Endothelial cell of umbilical vein (primary cell): ENCODE results near the gene USB1. TPM values are rescaled to one million over a fixed set of nuclear protein-coding genes. Genes with fewer than 3 reads are reported as not detected.

Source experiments
- BruUV-seq: library from RNA; stranded (reverse); fragments of 400-500 nt; replicated peaks from 2 replicates; lab custom pipeline; 2021; lab: Mats Ljungman, UMichigan
- CTCF ChIA-PET: fragments of 300-600, 350-600 bp; sonication (Branson Sonifier 250); formaldehyde crosslinking; loops from one replicate; lab custom pipeline; 2021; ENCODE audit warnings: antibody characterized with exemption, inconsistent platforms; lab: Charles Lee
- POLR2A ChIA-PET: fragments of 300-600, 350-600 bp; sonication (Branson Sonifier 250); formaldehyde crosslinking; loops from one replicate; lab custom pipeline; 2021; ENCODE audit warnings: antibody characterized with exemption, inconsistent platforms; lab: Charles Lee
- DNase-seq: peaks from one replicate; pipeline ENCODE4 v3.0.0-alpha.2; 2011; ENCODE audit warnings: low read depth, low spot score
- FAIRE-seq: peaks from 2 replicates; lab custom pipeline; 2011; peaks lifted over from hg19 to GRCh38; lab: Jason Lieb, UNC
- H2AFZ ChIP-seq: 2 replicates; pipeline ENCODE4 v1.6.0; 2012; ENCODE audit warnings: low read depth, low read length, control low read depth, inconsistent platforms
- H3K27ac ChIP-seq: 2 replicates; pipeline ENCODE4 v1.5.1; 2011; ENCODE audit warnings: low read depth, mild to moderate bottlenecking, control low read depth, low read length, moderate library complexity; ENCODE audit not compliant: insufficient read depth
- H3K27me3 ChIP-seq, 2 experiments: 2 replicates each; pipeline versions ENCODE4 v1.6.0 to v1.6.1; 2011; ENCODE audit warnings: low read length in 2 of 2, mixed read lengths in 1 of 2; ENCODE audit not compliant: control insufficient read depth in 2 of 2, insufficient read depth in 2 of 2
- H3K36me3 ChIP-seq, 2 experiments: 2 replicates in 1 of 2; 3 replicates in 1 of 2; pipeline ENCODE4 v1.5.1; 2011; ENCODE audit warnings: low read length in 2 of 2, mild to moderate bottlenecking in 1 of 2, moderate library complexity in 1 of 2; ENCODE audit not compliant: control insufficient read depth in 2 of 2, insufficient read depth in 2 of 2; ENCODE audit errors: extremely low read depth in 1 of 2
- H3K4me1 ChIP-seq: 3 replicates; pipeline ENCODE4 v1.5.1; 2011; ENCODE audit warnings: mild to moderate bottlenecking, low read length; ENCODE audit not compliant: control insufficient read depth, insufficient read depth; ENCODE audit errors: extremely low read depth
- H3K4me2 ChIP-seq: 2 replicates; pipeline ENCODE4 v1.6.1; 2011; ENCODE audit warnings: low read length, control low read depth, mixed read lengths; ENCODE audit not compliant: insufficient read depth
- H3K4me3 ChIP-seq, 3 experiments: fragments of 200-600 bp in 1 of 3; sonication (generic), shearing (Covaris generic) in 1 of 3; replicated peaks in 1 of 3; 2 replicates each; pipeline ENCODE4 v1.5.1; 2011 to 2016; ENCODE audit warnings: control low read depth in 3 of 3, low read length in 3 of 3, mild to moderate bottlenecking in 2 of 3, inconsistent platforms in 1 of 3, low read depth in 1 of 3, moderate library complexity in 1 of 3; ENCODE audit not compliant: insufficient read depth in 1 of 3
- H3K79me2 ChIP-seq: 2 replicates; pipeline ENCODE4 v1.6.0; 2012; ENCODE audit warnings: low read length, inconsistent platforms; ENCODE audit not compliant: control insufficient read depth, insufficient read depth
- H3K9ac ChIP-seq: replicated peaks from 2 replicates; pipeline ENCODE3; 2011; ENCODE audit warnings: low read length, control low read depth; ENCODE audit not compliant: insufficient read depth; ENCODE audit errors: extremely low read depth
- H3K9me1 ChIP-seq: replicated peaks from 3 replicates; pipeline ENCODE4 v1.6.0; 2011; ENCODE audit warnings: mild to moderate bottlenecking, low read length; ENCODE audit not compliant: control insufficient read depth, insufficient read depth; ENCODE audit errors: extremely low read depth
- H3K9me3 ChIP-seq: replicated peaks from 2 replicates; pipeline ENCODE4 v1.5.1; 2012; ENCODE audit warnings: low read length, inconsistent platforms; ENCODE audit not compliant: control insufficient read depth, insufficient read depth
- H4K20me1 ChIP-seq: replicated peaks from 2 replicates; pipeline ENCODE3; 2011; ENCODE audit warnings: mild to moderate bottlenecking, low read length; ENCODE audit not compliant: control insufficient read depth, insufficient read depth; ENCODE audit errors: extremely low read depth
- EZH2 ChIP-seq: IDR thresholded peaks from 2 replicates; pipeline ENCODE4 v1.6.1; 2012; ENCODE audit warnings: borderline replicate concordance, low read depth, mild to moderate bottlenecking, moderate library complexity, low read length, inconsistent platforms; ENCODE audit not compliant: severe bottlenecking
- FOS ChIP-seq: IDR thresholded peaks from 2 replicates; pipeline ENCODE4 v1.6.1; 2011; ENCODE audit warnings: mild to moderate bottlenecking, low read length, moderate library complexity, borderline replicate concordance; ENCODE audit not compliant: insufficient read depth
- GATA2 ChIP-seq: IDR thresholded peaks from 2 replicates; pipeline ENCODE4 v1.7.0; 2011; ENCODE audit warnings: low read depth, mild to moderate bottlenecking, moderate library complexity, mixed read lengths, low read length; ENCODE audit not compliant: insufficient read length, insufficient read depth
- JUN ChIP-seq: IDR thresholded peaks from 2 replicates; pipeline ENCODE4 v1.6.1; 2011; ENCODE audit warnings: borderline replicate concordance, low read depth; ENCODE audit not compliant: insufficient read length, insufficient read depth
- MYC ChIP-seq: IDR thresholded peaks from one replicate; pipeline ENCODE4 v1.6.1; 2011; ENCODE audit warnings: mild to moderate bottlenecking, low read depth, low read length
- POLR2A ChIP-seq: IDR thresholded peaks from 2 replicates; pipeline ENCODE4 v1.6.1; 2012; ENCODE audit warnings: low read depth, mild to moderate bottlenecking, control low read depth, low read length
- POLR2AphosphoS5 ChIP-seq: IDR thresholded peaks from 2 replicates; pipeline ENCODE4 v1.6.1; 2012; ENCODE audit warnings: low read depth, mild to moderate bottlenecking, control low read depth, low read length, moderate library complexity; ENCODE audit not compliant: insufficient read depth
- dilution Hi-C: fragments of 300-500 bp; cut with MboI; formaldehyde crosslinking; loops from one replicate; pipeline ENCODE4 v1.15.0; 2019; ENCODE audit warnings: low sequenced_read_pairs; ENCODE audit not compliant: extremely low pct_ligation_motif_present
- intact Hi-C: fragments of 100-400 bp; cut with micrococcal nuclease; formaldehyde crosslinking; loops from one replicate; pipeline ENCODE4 v1.10.0; 2022
- polyA plus RNA-seq, 4 experiments: library from polyadenylated mRNA; depleted of rRNA in 3 of 4; stranded (reverse) in 3 of 4; unstranded in 1 of 4; fragments of >200 nt; gene quantifications; 2 replicates each; pipeline versions ENCODE4 v1.2.1 to v1.2.3, GENCODE V29; 2011 to 2012; ENCODE audit warnings: missing spikeins in 1 of 4
- total RNA-seq: library from RNA; stranded (reverse); gene quantifications from 2 replicates; pipeline ENCODE4 v1.2.3, GENCODE V29; 2021
- TF ChIP-seq, protein P1 (sequence below), 2 donors: IDR thresholded peaks; 1 replicate in 1 of 2; 2 replicates in 1 of 2; pipeline ENCODE4 v1.5.1; 2011; ENCODE audit warnings: low read length in 2 of 2, mild to moderate bottlenecking in 2 of 2, moderate library complexity in 2 of 2, control low read depth in 1 of 2, inconsistent platforms in 1 of 2, low read depth in 1 of 2; ENCODE audit not compliant: insufficient read depth in 1 of 2; ENCODE audit errors: extremely low read depth in 1 of 2
- TF ChIP-seq, protein P2 (sequence below): IDR thresholded peaks from 2 replicates; pipeline ENCODE4 v1.6.1; 2011; ENCODE audit not compliant: insufficient read depth, insufficient read length

USB1 gene
- total and polyA plus RNA-seq, 2 donors (not counting 3 experiments of a cell fraction or from before 2014, with no cell fraction given), result 64.6 to 83.8 TPM

DNA sequence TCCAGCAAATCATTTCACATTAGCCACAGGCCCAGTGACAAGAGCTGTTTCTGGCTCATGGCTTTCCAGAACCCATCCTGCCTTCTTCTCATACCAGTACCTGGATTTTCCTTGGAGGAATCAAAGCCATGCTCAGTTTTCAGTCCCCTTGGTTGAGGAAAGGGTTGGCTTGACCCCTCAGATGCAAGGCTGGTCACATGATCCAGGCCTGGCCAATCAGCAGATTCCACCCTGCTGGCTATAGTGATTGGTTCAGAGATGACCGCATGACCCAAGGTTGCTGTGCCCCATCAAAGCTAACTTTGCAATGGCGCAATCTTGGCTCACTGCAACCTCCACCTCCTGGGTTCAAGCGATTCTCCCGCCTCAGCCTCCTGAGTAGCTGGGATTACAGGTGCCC, 69.4 kb downstream of the USB1 start:
- TF ChIP-seq, protein P1, sequence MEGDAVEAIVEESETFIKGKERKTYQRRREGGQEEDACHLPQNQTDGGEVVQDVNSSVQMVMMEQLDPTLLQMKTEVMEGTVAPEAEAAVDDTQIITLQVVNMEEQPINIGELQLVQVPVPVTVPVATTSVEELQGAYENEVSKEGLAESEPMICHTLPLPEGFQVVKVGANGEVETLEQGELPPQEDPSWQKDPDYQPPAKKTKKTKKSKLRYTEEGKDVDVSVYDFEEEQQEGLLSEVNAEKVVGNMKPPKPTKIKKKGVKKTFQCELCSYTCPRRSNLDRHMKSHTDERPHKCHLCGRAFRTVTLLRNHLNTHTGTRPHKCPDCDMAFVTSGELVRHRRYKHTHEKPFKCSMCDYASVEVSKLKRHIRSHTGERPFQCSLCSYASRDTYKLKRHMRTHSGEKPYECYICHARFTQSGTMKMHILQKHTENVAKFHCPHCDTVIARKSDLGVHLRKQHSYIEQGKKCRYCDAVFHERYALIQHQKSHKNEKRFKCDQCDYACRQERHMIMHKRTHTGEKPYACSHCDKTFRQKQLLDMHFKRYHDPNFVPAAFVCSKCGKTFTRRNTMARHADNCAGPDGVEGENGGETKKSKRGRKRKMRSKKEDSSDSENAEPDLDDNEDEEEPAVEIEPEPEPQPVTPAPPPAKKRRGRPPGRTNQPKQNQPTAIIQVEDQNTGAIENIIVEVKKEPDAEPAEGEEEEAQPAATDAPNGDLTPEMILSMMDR (IDR thresholded peaks at IDR 0.05; ENCODE audit: extremely low read depth in 1 of 2, insufficient read depth in 1 of 2, low read depth in 1 of 2, low read length in 2 of 2), result no peak
- no peak for TF ChIP-seq MYC
- TF ChIP-seq GATA2, result no peak
- no peak for TF ChIP-seq EZH2
- no peak for TF ChIP-seq POLR2A
- no peak for TF ChIP-seq FOS
- TF ChIP-seq, protein P2, sequence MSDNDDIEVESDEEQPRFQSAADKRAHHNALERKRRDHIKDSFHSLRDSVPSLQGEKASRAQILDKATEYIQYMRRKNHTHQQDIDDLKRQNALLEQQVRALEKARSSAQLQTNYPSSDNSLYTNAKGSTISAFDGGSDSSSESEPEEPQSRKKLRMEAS, result no peak
- no peak for TF ChIP-seq JUN
- no peak for TF ChIP-seq POLR2AphosphoS5
- no TSS peak for BruUV-seq
- ChIA-PET POLR2A (no interaction called here), CTCF (interaction anchor here (1.4 to 2.1 kb wide), 2 partner anchors 27 to 171 kb away, joined by 3 to 8 read pairs; no protein-coding TSS in a partner anchor)
- DNase-seq (no peak), FAIRE-seq (no peak)
- Histone ChIP-seq H3K4me2 (no peak overlapping the region), H3K9ac (no peak overlapping the region), H3K79me2 (no peaks in the 10 kb centered on the region), H3K27me3 (no peaks in the 10 kb centered on the region), H2AFZ (no peak overlapping the region), H3K4me3 (no peak overlapping the region), H4K20me1 (no peaks in the 10 kb centered on the region), H3K9me3 (no peaks in the 10 kb centered on the region), H3K9me1 (no peaks in the 10 kb centered on the region), H3K27ac (no peak overlapping the region), H3K4me1 (no peaks in the 10 kb centered on the region), H3K36me3 (no peaks in the 10 kb centered on the region)
- intact Hi-C loops (no loop called here), dilution Hi-C loops (no loop called here)

Other genes starting within 250 kb of the USB1 start
- 56.7 and 62.2 TPM in 2 replicates for gene KIFC3, start 198.9 kb upstream of the USB1 start, total RNA-seq
- 36.3 and 38.1 TPM in 2 replicates for gene KIFC3, start 198.9 kb upstream of the USB1 start, polyA plus RNA-seq
- not detected in 2 replicates for gene CNGB1, start 30.3 kb upstream of the USB1 start, total RNA-seq
- gene CNGB1, start 30.3 kb upstream of the USB1 start, polyA plus RNA-seq, result not detected in 2 replicates
- gene ZNF319, start 735 bp upstream of the USB1 start, total RNA-seq, result 9.9 TPM in 2 replicates
- gene ZNF319, start 735 bp upstream of the USB1 start, polyA plus RNA-seq, result 5.4 and 7.6 TPM in 2 replicates
- 13.1 and 16.0 TPM in 2 replicates for gene MMP15, start 24.3 kb downstream of the USB1 start, total RNA-seq
- gene MMP15, start 24.3 kb downstream of the USB1 start, polyA plus RNA-seq, result 12.6 and 14.5 TPM in 2 replicates
- gene CFAP20, start 128.0 kb downstream of the USB1 start, total RNA-seq, result 44.7 and 46.8 TPM in 2 replicates
- gene CFAP20, start 128.0 kb downstream of the USB1 start, polyA plus RNA-seq, result 65.5 and 70.9 TPM in 2 replicates
- 113 and 125 TPM in 2 replicates for gene CSNK2A2, start 196.7 kb downstream of the USB1 start, total RNA-seq
- 35.9 and 43.3 TPM in 2 replicates for gene CSNK2A2, start 196.7 kb downstream of the USB1 start, polyA plus RNA-seq